ENCODE measurements around the gene PTGS1.

PTGS1 gene

DNA sequence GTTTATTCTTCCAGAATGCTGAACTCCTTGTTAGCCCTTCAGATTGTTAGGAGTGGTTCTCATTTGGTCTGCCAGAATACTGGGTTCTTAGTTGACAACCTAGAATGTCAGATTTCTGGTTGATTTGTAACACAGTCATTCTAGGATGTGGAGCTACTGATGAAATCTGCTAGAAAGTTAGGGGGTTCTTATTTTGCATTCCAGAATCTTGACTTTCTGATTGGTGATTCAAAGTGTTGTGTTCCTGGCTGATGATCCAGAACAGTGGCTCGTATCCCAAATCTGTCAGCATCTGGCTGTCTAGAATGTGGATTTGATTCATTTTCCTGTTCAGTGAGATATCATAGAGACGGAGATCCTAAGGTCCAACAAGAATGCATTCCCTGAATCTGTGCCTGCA is 21.9 kb downstream of the PTGS1 start:
- DNase-seq (ENCODE audit: low read depth, low spot score), result no peak
- Histone ChIP-seq H3K9ac (ENCODE audit: insufficient read length, low read depth) (no peak overlapping the region), H3K4me3 (ENCODE audit: insufficient read length, low read depth) (no peak overlapping the region), H3K27me3 (ENCODE audit: insufficient read depth, insufficient read length) (no peaks in the 10 kb centered on the region), H3K9me3 (ENCODE audit: insufficient read depth, low read length) (no peaks in the 10 kb centered on the region), H3K36me3 (ENCODE audit: insufficient read depth, insufficient read length, low read length) (no peaks in the 10 kb centered on the region), H3K4me1 (ENCODE audit: insufficient read depth, insufficient read length) (no peaks in the 10 kb centered on the region)
- TF ChIP-seq ZNF274 (IDR thresholded peaks at IDR 0.05; ENCODE audit: low read depth, low read length) (no peak), YY1 (IDR thresholded peaks at IDR 0.05; ENCODE audit: insufficient read depth, insufficient read length) (no peak), SUZ12 (IDR thresholded peaks at IDR 0.05; ENCODE audit: extremely low read depth, insufficient read depth, insufficient read length) (no peak)

DNA sequence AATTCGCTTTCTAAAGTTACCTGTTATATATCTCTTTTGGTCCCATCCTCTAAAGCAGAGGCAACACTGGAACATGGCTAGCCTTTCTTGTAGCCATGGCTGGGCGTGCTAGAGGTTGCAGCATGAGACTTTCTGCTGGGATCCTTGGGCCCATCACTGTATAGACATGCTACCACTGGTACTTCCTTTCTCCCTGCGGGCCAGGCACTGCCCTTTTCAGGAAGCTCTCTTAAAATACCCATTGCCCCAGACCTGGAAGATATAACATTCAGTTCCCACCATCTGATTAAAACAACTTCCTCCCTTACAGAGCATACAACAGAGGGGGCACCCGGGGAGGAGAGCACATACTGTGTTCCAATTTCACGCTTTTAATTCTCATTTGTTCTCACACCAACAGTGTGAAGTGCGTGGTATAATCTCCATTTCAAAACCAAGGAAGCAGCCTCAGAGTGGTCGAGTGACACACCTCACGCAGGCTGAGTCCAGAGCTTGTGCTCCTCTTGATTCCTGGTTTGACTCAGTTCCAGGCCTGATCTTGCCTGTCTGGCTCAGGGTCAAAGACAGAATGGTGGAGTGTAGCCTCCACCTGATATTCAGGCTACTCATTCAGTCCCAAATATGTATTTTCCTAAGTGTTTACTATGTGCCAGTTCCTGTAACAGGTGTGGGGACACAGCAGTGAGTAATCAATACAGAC is 22.6 kb downstream of the PTGS1 start:
- no peak for TF ChIP-seq YY1 (IDR thresholded peaks at IDR 0.05; ENCODE audit: insufficient read depth, insufficient read length)
- no peak for TF ChIP-seq ZNF274 (IDR thresholded peaks at IDR 0.05; ENCODE audit: low read depth, low read length)
- no peak for TF ChIP-seq SUZ12 (IDR thresholded peaks at IDR 0.05; ENCODE audit: extremely low read depth, insufficient read depth, insufficient read length)
- Histone ChIP-seq H3K9ac (ENCODE audit: insufficient read length, low read depth) (no peak overlapping the region), H3K4me1 (ENCODE audit: insufficient read depth, insufficient read length) (no peaks in the 10 kb centered on the region)

DNA sequence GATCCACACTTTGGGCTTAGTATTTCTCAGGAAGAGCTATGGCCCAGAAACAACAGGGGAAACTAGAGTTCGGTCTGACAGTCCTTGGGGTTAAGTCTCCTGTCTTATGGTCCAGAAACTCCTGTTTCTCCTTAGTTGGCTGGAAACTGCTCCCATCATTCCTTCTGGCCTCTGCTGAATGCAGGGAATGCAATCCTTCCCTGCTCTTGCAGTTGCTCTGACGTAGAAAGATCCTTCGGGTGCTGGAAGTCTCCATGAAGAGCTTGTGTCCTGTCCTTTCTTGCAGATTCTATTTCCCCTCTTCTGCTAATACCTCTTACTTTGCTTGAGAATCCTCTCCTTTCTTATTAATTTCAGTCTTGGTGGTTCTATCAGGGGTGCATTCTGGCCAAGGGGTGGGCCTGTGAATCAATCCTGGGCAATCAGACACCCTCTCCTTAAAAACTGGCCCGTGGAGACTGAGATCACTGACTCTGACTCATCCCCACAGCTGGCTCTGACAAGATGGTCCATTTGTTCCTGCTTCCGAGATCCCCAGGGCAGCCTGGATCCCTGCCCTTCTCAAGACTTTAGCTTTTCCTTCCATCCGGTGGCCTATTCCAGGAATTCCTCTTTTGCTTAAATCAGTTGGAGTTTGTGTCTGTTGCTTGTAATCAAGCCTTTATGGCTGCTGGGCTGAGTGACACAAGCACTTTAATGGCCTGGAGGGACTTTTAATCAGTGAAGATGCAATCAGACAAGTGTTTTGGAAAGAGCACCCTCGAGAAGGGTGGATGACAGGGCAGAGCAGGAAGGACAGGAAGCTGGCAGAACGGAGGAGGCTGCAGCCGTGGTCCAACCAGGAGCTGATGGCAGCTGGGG is 23.7 kb downstream of the PTGS1 start:
- no peaks in the 10 kb centered on the region for H3K27me3 ChIP-seq (ENCODE audit: insufficient read depth, insufficient read length)
- TF ChIP-seq YY1 (IDR thresholded peaks at IDR 0.05; ENCODE audit: insufficient read depth, insufficient read length), result no peak
- no peak for TF ChIP-seq SUZ12 (IDR thresholded peaks at IDR 0.05; ENCODE audit: extremely low read depth, insufficient read depth, insufficient read length)
- no peak for TF ChIP-seq ZNF274 (IDR thresholded peaks at IDR 0.05; ENCODE audit: low read depth, low read length)
- no peak overlapping the region for H3K4me3 ChIP-seq (ENCODE audit: insufficient read length, low read depth)
- H3K9ac ChIP-seq (ENCODE audit: insufficient read length, low read depth), result no peak overlapping the region
- no peaks in the 10 kb centered on the region for H3K4me1 ChIP-seq (ENCODE audit: insufficient read depth, insufficient read length)
- no peaks in the 10 kb centered on the region for H3K36me3 ChIP-seq (ENCODE audit: insufficient read depth, insufficient read length, low read length)
- no peaks in the 10 kb centered on the region for H3K9me3 ChIP-seq (ENCODE audit: insufficient read depth, low read length)
- no peak for DNase-seq (ENCODE audit: low read depth, low spot score)

More for the DNA sequence above, 22.6 kb downstream of the PTGS1 start:
- no peaks in the 10 kb centered on the region for H3K27me3 ChIP-seq (ENCODE audit: insufficient read depth, insufficient read length)
- no peak overlapping the region for H3K4me3 ChIP-seq (ENCODE audit: insufficient read length, low read depth)
- H3K36me3 ChIP-seq (ENCODE audit: insufficient read depth, insufficient read length, low read length), result no peaks in the 10 kb centered on the region
- no peaks in the 10 kb centered on the region for H3K9me3 ChIP-seq (ENCODE audit: insufficient read depth, low read length)
- DNase-seq (ENCODE audit: low read depth, low spot score), result no peak

DNA sequence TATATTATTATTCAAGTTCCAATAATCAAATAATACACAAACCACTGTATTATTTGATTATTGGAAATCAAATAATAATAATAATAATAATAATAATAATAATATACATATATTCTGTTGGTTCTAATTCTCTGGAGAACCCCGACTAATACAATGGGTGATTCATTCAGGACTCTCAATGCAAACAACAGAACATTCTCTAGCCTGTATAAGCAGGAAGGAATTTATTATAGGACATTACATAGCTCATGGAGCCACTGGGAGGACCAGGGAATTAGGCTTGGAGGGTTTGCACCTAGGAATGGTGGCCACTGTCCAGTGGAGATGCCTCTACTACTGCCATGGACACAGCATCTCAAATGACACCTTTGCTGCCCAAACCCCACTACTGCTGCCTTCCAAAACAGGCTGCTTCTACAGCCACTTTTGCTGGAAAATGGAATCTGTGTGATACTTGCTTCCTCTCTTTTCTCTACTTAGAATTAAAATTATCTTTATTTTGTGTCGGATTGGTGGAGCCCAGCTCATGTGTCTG is 25.9 kb downstream of the PTGS1 start:
- H3K4me3 ChIP-seq (ENCODE audit: insufficient read length, low read depth), result no peak overlapping the region
- no peak overlapping the region for H3K9ac ChIP-seq (ENCODE audit: insufficient read length, low read depth)
- TF ChIP-seq ZNF274 (IDR thresholded peaks at IDR 0.05; ENCODE audit: low read depth, low read length) (no peak), YY1 (IDR thresholded peaks at IDR 0.05; ENCODE audit: insufficient read depth, insufficient read length) (no peak), SUZ12 (IDR thresholded peaks at IDR 0.05; ENCODE audit: extremely low read depth, insufficient read depth, insufficient read length) (no peak)
- no peak for DNase-seq (ENCODE audit: low read depth, low spot score)
- H3K36me3 ChIP-seq (ENCODE audit: insufficient read depth, insufficient read length, low read length), result no peaks in the 10 kb centered on the region
- no peaks in the 10 kb centered on the region for H3K27me3 ChIP-seq (ENCODE audit: insufficient read depth, insufficient read length)
- H3K4me1 ChIP-seq (ENCODE audit: insufficient read depth, insufficient read length), result no peaks in the 10 kb centered on the region
- H3K9me3 ChIP-seq (ENCODE audit: insufficient read depth, low read length), result no peaks in the 10 kb centered on the region

DNA sequence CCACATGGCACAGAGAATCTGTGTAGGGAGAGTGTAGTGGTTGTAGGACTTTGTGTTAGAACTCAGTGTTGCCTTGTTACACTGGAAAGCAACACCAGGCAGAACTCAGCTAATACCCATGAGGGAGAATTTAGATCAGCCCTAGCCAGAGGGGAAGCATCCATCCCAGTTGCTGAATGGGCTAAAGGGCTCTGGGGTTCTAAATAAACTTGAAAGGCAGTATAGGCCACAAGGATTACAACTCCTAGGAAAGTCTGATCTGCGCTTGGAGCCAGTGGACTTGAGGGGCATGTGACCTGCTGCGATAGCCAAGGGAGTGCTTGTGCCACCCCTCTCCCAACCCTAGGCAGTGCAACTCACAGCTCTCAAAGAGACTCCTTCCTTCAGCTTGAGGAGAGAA is 26.9 kb downstream of the PTGS1 start:
- DNase-seq (ENCODE audit: low read depth, low spot score), result no peak
- TF ChIP-seq ZNF274 (IDR thresholded peaks at IDR 0.05; ENCODE audit: low read depth, low read length) (no peak), YY1 (IDR thresholded peaks at IDR 0.05; ENCODE audit: insufficient read depth, insufficient read length) (no peak), SUZ12 (IDR thresholded peaks at IDR 0.05; ENCODE audit: extremely low read depth, insufficient read depth, insufficient read length) (no peak)
- Histone ChIP-seq H3K36me3 (ENCODE audit: insufficient read depth, insufficient read length, low read length) (no peaks in the 10 kb centered on the region), H3K27me3 (ENCODE audit: insufficient read depth, insufficient read length) (no peaks in the 10 kb centered on the region), H3K4me1 (ENCODE audit: insufficient read depth, insufficient read length) (no peaks in the 10 kb centered on the region), H3K9me3 (ENCODE audit: insufficient read depth, low read length) (no peaks in the 10 kb centered on the region), H3K4me3 (ENCODE audit: insufficient read length, low read depth) (no peak overlapping the region), H3K9ac (ENCODE audit: insufficient read length, low read depth) (no peak overlapping the region)

DNA sequence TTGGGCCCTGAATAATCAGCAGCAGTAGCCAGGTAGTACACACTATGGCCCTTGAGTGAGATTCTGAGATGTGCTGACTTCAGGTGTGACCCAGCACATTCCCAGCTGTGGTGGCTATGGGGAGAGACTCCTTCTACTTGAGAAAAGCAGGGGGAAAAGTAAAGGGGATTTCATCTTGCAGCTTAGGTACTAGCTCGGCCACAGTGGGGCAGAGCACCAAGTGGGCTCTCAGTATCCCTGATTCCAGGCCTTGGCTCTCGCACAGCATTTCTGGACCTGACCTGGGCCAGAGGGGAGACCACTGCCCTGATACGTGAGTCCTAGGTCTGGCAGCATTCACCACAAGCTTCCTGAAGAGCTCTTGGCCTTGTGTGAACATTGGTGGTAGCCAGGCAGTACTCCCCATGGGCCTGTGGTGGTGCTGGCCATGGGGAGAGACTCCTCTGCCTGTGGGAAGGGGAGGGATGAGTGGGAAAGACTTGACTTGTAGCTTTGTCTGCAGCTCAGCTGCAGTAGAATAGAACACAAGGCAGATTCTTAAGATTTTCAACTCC is 27.6 kb downstream of the PTGS1 start:
- Histone ChIP-seq H3K4me1 (ENCODE audit: insufficient read depth, insufficient read length) (no peaks in the 10 kb centered on the region), H3K27me3 (ENCODE audit: insufficient read depth, insufficient read length) (no peaks in the 10 kb centered on the region), H3K36me3 (ENCODE audit: insufficient read depth, insufficient read length, low read length) (no peaks in the 10 kb centered on the region), H3K9me3 (ENCODE audit: insufficient read depth, low read length) (no peaks in the 10 kb centered on the region), H3K4me3 (ENCODE audit: insufficient read length, low read depth) (no peak overlapping the region), H3K9ac (ENCODE audit: insufficient read length, low read depth) (no peak overlapping the region)
- no peak for DNase-seq (ENCODE audit: low read depth, low spot score)
- no peak for TF ChIP-seq YY1 (IDR thresholded peaks at IDR 0.05; ENCODE audit: insufficient read depth, insufficient read length)
- TF ChIP-seq ZNF274 (IDR thresholded peaks at IDR 0.05; ENCODE audit: low read depth, low read length), result no peak

DNA sequence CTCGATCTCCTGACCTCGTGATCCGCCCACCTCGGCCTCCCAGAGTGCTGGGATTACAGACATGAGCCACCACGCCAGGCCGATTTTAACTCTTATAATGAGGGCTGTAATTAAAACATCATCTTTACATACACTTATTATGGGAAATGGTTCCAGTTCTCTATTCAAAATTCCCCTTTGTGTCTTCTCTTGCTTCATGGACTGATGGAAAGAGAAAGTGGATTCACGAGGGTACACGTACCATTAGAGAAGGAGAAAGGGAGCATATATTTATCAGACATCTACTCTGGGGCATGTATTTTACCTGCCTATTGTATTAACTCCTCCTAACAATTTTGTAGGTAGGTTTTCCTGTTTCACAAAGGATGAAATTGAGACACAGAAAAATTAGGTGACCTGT is 31.1 kb downstream of the PTGS1 start:
- Histone ChIP-seq H3K4me1 (ENCODE audit: insufficient read depth, insufficient read length) (no peaks in the 10 kb centered on the region), H3K4me3 (ENCODE audit: insufficient read length, low read depth) (no peak overlapping the region), H3K9ac (ENCODE audit: insufficient read length, low read depth) (no peak overlapping the region), H3K27me3 (ENCODE audit: insufficient read depth, insufficient read length) (no peaks in the 10 kb centered on the region), H3K9me3 (ENCODE audit: insufficient read depth, low read length) (peaks cover 14% of the 10 kb centered on the region; the same call in 1 of the 2 replicates), H3K36me3 (ENCODE audit: insufficient read depth, insufficient read length, low read length) (no peaks in the 10 kb centered on the region)
- DNase-seq (ENCODE audit: low read depth, low spot score), result no peak
- TF ChIP-seq SUZ12 (IDR thresholded peaks at IDR 0.05; ENCODE audit: extremely low read depth, insufficient read depth, insufficient read length) (no peak), ZNF274 (IDR thresholded peaks at IDR 0.05; ENCODE audit: low read depth, low read length) (no peak), YY1 (IDR thresholded peaks at IDR 0.05; ENCODE audit: insufficient read depth, insufficient read length) (no peak)

All from NT2/D1 (cell line).